Measurements from ENCODE around the gene TEPSIN.

TEPSIN gene

GRCh38 chr17:81250286-81251093 is 11.6 kb upstream of the TEPSIN start:
- DNase-seq (ENCODE audit: low read depth), result no peak
- TF ChIP-seq, protein P1, sequence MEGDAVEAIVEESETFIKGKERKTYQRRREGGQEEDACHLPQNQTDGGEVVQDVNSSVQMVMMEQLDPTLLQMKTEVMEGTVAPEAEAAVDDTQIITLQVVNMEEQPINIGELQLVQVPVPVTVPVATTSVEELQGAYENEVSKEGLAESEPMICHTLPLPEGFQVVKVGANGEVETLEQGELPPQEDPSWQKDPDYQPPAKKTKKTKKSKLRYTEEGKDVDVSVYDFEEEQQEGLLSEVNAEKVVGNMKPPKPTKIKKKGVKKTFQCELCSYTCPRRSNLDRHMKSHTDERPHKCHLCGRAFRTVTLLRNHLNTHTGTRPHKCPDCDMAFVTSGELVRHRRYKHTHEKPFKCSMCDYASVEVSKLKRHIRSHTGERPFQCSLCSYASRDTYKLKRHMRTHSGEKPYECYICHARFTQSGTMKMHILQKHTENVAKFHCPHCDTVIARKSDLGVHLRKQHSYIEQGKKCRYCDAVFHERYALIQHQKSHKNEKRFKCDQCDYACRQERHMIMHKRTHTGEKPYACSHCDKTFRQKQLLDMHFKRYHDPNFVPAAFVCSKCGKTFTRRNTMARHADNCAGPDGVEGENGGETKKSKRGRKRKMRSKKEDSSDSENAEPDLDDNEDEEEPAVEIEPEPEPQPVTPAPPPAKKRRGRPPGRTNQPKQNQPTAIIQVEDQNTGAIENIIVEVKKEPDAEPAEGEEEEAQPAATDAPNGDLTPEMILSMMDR (conservative IDR thresholded peaks at IDR 0.05; ENCODE audit: low read length), result no peak
- H3K4me3 ChIP-seq (ENCODE audit: low read length), result no peak overlapping the region

DNA sequence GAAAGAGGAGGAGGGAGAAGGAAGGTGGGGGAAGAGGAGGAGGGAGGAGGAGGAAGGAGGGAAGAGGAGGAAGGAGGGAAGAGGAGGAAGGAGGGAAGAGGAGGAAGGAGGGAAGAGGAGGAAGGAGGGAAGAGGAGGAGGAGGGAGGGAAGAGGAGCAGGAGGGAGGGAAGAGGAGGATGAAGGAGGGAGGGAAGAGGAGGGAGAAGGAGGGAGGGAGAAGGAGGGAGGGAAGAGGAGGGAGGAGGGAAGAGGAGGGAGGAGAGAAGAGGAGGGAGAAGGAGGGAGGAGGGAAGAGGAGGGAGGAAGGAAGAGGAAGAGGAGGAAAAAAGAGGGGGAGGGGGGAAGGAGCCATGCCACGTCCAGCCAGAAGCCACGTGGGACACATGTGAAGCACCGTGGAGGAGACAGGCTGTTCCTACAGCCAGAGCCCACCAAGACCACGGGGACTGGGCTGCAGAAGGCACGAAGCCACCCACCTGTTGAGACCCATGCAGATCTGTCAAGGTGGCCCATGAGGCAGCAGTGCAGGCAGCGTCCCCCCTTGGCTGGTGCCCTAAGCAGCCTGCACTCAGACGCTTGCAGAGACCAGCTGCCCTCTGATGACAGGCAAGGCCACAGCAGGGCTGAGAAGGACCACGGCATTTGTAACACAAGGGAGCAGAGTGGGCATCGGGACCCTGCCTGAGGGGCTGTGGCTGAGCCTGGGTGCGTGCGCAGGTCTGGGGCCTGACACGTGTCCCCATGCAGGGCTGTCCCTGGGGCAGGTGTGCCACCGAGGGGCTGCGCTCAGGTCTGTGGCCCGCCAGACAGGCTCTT is 10.6 kb upstream of the TEPSIN start:
- no peak for DNase-seq (ENCODE audit: low read depth)
- no peak overlapping the region for H3K4me3 ChIP-seq (ENCODE audit: low read length)
- TF ChIP-seq, protein P1 (conservative IDR thresholded peaks at IDR 0.05; ENCODE audit: low read length), result no peak

- H3K4me3 ChIP-seq (ENCODE audit: low read length), result no peak overlapping the region
- TF ChIP-seq, protein P1 (conservative IDR thresholded peaks at IDR 0.05; ENCODE audit: low read length), result no peak
- no peak for DNase-seq (ENCODE audit: low read depth)
These were observed 9.8 kb upstream of the TEPSIN start for GRCh38 chr17:81248649-81249048.

GRCh38 chr17:81247339-81247990 is 8.6 kb upstream of the TEPSIN start:
- H3K4me3 ChIP-seq (ENCODE audit: low read length), result no peak overlapping the region
- DNase-seq (ENCODE audit: low read depth), result no peak
- TF ChIP-seq, protein P1 (conservative IDR thresholded peaks at IDR 0.05; ENCODE audit: low read length), result no peak

DNA sequence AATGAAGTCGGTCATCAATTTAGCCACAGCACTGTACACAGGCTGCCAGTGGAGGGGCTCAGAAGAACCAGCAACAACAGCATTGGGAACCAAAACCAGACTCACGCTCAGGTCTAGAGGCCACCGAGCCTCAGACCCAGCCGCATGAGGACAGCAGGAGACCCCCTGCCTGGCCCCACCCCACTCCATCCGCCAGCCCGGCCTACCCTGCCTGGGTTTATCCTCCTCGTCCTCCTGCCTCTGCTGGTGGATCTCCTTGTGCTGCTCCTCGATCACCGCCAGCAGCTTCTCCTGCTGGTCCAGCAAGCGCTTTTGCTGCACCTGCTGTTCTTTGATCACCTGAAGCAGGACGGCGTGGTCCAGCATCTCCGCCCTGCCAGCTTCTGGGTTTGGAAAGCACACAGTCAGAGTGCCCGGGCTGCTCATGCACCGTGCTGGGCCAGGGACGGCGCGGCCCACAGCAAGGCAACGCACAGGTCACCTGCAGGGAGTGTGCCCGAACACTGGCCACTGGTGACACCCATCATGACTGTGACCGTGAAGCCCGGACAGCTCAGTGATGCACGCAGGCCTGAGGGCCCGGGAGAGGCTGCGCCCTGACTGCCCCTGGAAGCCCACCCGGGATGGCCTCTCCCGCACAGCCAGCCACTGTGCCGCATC is 8.0 kb upstream of the TEPSIN start:
- DNase-seq (ENCODE audit: low read depth), result no peak
- TF ChIP-seq, protein P1 (conservative IDR thresholded peaks at IDR 0.05; ENCODE audit: low read length), result no peak

GRCh38 chr17:81246343-81246670 is 7.5 kb upstream of the TEPSIN start:
- TF ChIP-seq, protein P1 (conservative IDR thresholded peaks at IDR 0.05; ENCODE audit: low read length), result no peak
- no peak for DNase-seq (ENCODE audit: low read depth)
- H3K4me3 ChIP-seq (ENCODE audit: low read length), result no peak overlapping the region

More for the DNA sequence above, 8.0 kb upstream of the TEPSIN start:
- H3K4me3 ChIP-seq (ENCODE audit: low read length), result no peak overlapping the region
